ENCODE results near the gene ASIC2.
A peak's percentile ranks its signal among the peaks of the same experiment; 100 is the strongest.

ASIC2 gene

DNA sequence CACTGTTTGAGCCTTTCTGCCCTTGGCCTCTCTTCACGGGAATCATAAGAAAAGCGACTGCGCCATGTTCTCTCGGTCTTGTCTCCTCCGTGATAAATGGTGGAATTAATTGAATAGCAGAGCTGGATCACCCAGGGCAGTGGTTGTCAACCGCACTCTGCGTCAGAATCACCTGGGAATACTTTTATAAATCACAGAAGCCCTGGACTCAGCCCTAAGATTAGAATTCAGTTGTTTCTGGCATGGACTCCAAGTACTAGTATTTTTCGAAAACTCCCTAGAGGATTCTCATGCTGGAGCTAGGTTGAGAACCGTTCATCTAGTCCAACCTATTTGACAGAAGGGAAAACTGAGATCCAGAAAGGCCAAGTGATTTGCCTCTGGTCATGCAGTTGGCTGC, 237.3 kb downstream of the ASIC2 start:
- no peak for DNase-seq

DNA sequence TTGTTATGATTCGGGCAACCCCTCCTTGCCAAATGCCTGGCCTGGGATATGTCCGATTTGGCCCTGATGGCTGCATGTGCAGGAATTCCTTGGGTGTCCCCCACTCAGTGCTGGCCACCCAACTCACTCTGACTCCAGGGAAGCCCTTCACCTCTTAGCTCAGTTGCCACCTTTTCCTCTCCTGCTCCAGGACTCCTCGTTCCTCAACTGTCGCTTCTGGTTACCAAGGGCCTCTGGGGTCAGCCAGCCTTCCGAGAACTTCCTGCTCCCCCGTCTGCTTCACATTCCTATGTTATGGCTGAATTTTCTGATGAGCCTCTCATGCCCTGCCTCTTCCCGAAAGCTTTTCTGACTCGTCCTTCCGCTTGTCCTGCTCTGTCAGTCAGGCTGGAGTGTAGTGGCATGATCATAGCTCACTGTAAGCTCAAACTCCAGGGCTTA, 237.9 kb downstream of the ASIC2 start:
- no peak for DNase-seq

DNA sequence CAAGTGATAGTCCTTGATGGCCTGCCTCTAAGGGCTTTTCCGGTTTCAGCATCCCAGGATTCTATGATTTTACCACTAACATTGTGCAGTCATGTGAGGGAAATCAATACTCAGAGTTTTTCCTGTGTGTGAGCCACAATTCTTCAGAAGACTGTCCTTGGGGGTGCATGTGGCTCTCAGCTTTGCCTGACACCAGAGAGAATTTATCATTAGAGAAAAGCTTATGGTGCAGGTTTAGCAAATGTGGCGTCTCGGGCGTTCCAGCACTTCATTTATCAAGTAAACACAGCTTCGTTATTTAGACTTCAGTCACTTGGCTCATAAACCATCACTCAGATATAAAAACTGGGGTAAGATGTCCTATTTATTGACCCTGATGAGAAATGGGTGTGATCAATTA, 238.7 kb downstream of the ASIC2 start:
- DNase-seq, result no peak

DNA sequence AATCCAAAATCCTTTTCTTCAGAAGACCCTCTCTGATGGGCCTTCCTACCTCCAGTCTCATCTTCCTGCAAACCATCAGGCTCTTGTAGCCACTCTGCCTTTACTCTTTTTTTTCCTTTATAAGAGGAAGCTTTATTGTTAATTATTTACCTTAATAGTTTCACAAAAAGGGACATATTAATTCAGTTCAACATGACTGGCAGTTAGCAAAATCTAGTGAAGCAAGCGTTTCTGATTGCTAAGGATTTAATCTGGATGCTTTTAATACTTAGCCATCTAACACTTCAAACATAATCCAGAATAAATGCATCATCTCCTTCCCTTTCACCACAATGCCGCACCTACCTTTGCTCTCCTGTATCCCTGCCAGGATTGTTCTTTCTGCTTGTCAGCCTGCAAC, 239.4 kb downstream of the ASIC2 start:
- DNase-seq, result no peak

DNA sequence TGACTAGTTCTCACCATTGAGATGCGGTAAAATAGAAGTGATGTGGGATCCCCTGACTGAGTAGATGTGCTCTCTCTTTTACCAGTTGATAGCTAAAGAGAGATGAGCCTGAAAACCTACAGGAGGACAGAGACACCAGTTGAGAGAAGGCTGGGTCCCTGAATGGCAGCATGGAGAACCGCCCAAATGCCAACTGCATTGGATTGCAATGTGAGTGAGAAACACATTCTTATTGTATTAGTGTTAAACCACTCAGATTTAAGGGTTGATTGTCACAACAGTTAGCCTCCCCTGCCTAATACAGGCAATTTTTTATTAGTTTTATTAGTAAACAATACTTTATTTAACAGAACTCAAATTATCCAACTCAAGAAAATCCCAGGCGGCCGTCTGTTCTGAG, 240.2 kb downstream of the ASIC2 start:
- DNase-seq, result no peak

DNA sequence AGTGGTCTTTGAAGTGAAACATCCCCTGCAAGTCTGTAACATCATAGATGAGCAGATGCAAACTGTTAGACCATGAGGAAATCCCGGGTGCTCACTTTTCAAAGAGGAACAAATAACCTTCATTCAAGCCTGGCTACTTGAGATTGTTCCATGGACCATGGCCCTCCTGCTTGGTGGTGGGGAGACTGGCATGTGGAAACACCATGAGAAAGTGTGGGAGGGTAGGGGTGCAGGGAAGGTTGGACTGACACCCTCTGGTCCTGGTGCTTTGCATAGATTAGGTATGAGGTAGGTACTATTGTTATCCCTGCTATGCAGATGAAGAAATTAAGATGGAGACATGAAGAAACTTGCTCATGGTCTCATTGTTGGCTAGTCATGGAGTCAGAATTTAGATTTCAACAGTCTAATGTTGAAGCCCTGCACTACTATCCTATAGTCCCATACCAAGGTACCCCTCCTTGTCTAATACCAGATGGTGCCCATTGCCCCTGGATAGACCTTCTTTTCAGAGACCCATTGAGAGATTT, 242.4 kb downstream of the ASIC2 start:
- DNase-seq, result no peak

DNA sequence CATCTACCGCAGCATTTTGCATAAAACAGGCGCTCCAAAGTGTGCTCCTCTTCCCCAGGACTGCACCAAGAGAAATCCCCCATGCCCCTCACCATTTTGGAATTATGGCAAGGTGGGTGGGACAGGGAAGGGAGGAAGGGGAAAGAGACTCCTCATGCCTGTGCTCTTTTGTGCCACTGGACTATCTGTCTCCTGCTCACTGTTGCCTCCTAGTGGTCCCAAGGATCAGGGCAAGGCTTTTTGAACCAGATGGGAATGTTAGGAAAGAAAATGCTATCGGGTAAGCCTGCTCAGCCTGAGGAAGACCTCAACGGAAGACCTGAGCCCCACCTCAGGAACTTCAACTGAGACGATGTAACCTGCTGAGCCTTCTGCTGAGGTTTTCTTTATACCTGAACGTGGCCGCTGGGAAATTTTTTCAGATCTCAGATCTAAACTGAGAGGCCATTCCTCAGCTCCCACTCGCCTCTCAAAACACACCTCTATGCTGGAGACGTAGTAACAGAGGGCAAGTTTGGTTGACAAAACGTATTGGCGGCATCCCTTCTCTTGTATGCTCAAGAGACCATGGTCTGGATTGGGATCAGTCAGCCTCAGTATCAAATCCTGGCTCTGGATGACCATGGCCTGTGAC, 243.2 kb downstream of the ASIC2 start:
- DNase-seq, result peak; percentile 32

DNA sequence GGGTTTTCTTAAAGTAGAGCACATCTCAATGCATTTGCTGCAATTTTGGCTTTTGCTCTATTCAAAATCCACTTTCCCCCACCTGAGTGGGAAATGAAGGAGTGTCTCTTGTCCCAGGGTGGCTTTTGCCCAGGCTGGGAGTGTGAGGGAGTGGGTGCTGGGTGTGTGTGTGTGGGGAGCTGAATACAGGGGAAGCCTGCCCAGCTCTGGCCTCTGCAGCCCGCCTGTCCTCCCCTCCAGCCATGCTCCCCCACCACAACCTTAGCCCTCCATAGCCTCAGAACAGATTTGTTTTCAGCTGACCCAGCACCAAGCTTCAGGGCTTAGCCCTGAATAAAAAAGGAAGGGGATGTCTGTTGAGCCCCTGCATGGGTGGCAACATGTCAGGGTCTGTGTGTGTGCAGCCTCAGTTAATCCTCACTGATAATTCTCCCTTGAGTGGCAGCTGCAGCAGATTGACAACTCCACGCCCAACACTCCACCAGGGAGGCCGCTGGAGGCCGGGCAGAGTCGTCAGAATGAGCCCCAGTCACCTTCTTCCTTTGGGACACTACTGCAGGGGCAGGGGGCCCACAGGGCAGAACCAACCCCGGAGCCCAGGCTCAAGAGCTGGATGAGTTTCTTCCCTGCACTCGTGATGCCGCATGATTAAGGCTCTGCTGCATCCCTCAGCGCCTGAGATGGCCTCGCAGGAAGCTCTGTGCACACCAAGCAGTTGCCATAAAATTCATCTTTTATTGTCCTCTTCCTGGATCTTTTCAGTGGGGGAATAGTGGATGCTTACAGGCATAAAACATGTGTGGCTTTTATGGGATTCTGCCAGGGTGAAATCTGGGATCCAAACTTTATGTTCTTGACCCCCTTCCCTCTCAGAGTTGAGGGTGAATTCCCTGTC, 246.5 kb downstream of the ASIC2 start:
- DNase-seq, result no peak

DNA sequence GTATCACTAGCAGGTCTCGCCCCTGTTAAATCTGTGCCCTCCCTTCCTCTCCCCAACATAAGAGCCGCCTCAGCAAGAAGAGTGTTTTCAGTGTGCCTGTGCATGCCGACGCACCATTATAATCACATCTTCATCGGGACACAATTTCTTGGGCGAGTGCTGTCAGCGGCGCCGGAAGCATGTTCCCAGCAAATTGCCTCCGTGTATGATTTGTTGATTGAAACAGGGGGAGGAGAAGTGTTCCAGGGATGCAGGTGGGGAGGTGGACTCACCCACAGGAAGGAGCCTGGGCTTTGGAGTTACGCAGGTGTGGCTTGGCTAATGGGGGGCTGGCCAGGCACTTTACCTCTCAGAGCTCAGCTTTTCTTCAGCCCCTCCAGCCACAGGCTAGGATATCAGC, 247.9 kb downstream of the ASIC2 start:
- DNase-seq, result no peak

DNA sequence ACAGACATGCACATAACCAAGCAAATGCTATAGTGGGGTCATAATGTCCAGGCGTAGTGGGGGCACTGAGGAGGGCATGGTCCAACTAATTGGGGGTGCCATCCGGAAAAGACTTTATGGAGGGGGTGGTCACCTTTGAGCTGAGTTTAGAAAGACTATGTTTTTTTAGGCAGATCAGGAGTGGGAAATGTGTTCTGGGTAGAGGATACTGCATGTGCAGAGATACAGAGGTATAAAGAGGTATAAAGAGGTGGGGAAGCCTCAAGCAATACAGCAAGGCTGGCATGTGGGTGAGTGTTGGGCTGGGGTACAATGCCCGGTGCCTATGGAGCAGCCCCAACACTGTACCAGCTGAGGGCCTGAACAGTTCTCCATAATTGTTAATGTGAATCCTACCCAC, 248.3 kb downstream of the ASIC2 start:
- DNase-seq, result no peak

DNA sequence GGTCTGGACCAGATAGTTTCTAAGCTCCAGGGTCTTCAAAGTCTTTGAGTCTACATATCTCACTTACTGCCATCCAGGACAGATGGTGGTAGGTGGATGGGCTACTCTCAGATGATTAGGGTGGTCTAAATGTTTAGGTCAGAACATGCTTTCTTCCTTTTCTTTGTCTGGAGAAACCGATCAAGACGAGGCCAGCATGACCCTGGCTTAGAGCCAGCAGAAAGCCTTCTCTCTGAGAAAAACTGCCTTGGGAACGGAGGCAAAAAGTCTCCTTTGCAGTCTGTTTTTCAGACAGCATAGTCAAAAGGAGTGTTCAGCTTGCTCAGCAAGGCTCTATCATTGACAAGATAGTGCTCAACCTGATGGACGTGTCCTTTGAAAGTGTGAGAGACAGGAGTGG, 252.6 kb downstream of the ASIC2 start:
- no peak for DNase-seq

DNA sequence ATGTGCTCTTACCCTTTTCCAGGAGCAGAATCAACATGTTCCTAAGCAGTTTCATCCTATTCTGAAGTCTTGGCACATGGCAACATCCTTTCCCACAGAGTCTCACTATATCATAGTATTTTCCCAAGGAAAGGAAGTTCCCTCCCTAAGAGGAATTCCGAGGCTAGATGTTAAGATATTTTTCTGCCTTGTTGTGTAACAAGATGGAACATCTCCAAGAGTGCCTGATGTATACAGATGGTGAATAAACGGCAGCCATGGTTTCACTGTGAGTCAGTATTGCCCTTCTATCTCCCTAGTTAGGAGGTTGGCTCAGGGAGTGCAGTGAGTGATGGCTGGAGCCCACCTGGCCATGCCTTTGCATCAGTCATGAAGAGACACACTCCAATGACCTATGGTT, 253.2 kb downstream of the ASIC2 start:
- DNase-seq, result no peak

DNA sequence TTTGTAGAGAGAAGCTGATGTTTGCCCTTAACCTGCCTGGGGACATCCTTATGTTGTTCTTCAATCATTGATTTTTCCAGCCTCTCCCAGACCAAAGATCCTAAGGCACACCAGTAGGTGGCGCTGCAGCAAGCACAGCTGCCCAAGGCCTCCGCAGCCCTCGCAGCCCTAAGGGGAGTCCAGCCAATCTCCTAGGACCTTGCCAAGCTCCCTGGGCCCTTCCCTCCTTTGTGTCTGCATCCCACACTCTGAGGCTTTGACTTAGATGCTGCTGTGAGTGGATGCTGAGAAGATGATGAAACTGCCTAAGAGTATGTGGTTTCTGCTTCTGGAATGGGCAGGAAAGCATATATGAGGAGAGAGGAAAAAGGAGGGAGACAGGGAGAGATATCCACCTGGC, 254.4 kb downstream of the ASIC2 start:
- DNase-seq, result peak; percentile 15

DNA sequence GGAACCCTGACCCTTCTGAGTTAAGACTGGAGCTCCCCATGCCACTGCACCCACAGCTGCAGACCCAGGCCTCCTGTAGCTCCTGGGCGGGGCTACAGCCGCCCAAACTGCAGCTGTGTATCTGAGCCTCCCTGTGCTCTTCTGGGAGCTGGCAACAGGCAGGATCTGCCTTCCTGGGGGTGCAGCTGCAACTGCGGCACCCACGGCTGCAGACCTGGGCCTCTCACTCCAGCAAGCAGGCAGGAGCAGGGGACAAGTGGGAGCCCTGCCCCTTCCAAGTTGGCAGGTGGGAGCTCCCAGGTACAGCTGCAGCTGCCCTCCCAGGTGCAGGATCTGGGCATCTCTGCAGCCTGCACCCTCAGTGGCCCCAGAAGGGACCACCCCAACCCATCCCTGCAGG, 259.9 kb downstream of the ASIC2 start:
- no peak for DNase-seq

DNA sequence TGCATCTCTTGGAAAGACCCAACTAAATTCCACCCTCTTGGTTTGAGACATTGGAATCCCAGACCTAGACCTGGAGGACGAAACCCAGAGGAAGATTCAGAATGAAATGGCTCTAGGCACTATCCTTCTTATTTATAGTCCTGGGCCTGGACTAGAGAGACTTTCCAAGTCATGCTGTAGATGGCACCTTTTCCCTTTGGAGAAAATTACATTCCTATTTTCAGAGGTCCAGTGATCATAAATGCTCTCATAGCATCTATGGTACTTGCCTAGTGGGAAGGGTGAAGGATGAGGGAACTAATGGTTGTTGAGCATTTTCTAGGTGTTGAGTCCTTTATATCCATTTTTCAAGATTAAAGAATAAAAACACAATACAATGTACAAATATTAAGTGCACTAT, 264.3 kb downstream of the ASIC2 start:
- no peak for DNase-seq

DNA sequence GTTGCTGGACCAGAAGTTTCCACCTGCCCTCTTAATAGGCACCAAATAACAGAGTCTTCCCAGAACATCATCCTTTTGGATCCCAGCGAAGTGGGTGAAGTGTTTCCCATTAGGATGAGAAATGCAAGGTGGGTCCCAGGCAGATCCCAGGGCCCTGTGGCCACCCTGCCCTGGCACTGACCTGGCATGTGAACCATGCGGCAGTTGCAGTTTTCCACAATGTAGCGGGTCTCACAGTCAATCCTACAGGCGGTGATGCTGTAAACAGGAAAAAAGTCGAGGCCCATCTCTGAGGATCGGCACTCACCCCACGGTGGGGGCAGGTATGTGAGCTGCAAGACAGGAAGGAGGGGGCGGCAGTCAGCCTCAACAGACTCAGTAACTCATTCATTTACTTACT, 265.0 kb downstream of the ASIC2 start:
- DNase-seq, result no peak

DNA sequence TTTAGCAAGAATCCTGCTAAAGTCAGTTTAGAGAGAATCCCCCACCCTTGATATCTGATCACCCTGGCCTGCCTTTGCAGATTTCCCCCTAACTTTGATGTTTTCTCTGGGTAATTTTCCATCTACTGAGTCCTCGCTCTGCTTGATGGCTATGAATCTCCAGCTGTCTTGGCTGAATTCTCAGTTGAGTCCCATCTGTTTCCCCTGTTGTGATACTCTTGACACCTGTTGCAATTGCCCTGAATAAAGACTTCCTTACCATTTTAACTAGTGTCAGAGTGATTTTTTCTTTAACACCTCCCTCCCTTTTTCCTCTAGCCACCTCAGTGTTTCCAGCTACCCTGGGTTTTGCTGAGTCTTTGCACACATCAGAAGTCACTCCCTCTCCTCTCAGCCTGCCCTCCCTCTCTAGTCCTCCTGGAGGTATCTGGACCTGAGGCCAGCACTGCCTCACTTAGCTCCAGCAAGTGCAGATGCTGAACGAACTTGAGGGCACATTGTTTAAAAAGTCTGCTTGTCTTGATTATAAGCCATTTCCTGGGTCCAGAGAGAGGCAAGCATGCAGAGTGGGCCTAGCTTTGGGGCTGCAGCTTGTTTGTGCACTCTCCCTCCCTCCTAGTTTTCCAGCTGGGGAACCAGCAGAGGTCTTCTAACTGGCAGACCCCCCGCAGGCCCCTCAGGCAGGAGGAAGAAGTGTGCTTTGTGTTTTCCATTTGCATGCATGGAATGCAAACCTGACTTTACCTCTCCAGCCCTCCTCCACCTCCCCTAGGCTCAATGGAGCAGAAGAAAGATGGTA, 268.2 kb downstream of the ASIC2 start:
- DNase-seq, result no peak

DNA sequence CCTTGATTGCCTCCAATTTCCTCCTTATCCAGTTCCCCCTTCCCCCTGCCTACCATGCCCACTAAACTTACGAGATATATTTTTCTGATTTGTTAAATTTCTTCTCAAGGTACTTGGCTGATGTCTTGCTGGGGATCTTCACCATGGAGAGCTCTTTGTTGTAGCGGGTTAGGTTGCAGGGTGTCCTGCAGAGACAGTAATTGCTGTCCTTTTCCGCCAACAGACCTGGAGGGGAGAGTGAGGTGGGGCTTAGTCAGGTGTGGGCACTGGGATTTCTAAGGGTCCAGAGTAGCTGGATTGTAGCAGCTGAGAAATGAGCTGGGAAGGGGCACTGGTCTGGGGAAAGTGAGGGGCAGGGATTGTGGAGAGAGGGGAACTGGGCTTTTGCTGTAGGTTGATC, 269.3 kb downstream of the ASIC2 start:
- DNase-seq, result no peak

DNA sequence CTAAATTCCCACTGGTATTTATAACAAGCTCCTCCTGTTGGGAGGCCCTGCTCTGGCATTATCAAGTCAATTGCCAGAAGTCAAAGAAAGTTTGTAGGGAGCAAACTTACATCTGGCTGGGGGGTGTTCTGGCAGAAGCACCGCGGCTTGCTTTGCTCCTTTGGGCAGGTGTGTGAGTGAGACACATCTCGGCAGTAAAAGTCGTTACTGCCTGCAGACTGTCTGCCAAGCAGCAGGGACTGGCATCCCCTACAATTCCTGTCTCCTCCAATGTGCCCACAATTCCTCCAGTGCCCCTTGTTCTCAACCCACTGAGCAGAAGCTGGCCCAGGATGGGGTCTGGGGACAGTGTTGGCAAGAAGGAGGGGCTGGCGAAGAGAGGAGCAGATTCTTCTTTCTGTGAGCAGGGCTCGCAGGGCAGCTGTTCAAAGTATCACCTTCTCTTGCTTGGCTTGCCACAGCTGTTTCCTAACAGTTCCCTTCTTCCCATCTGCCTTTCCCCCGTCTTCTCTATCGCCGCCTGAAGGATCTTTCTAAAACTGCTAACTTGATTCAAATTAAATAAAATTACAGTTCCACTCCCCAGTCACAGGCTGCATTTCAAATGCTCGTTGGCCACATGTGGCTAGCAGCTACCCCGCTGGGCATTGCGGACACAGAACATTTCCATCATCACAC, 271.2 kb downstream of the ASIC2 start:
- DNase-seq, result no peak

DNA sequence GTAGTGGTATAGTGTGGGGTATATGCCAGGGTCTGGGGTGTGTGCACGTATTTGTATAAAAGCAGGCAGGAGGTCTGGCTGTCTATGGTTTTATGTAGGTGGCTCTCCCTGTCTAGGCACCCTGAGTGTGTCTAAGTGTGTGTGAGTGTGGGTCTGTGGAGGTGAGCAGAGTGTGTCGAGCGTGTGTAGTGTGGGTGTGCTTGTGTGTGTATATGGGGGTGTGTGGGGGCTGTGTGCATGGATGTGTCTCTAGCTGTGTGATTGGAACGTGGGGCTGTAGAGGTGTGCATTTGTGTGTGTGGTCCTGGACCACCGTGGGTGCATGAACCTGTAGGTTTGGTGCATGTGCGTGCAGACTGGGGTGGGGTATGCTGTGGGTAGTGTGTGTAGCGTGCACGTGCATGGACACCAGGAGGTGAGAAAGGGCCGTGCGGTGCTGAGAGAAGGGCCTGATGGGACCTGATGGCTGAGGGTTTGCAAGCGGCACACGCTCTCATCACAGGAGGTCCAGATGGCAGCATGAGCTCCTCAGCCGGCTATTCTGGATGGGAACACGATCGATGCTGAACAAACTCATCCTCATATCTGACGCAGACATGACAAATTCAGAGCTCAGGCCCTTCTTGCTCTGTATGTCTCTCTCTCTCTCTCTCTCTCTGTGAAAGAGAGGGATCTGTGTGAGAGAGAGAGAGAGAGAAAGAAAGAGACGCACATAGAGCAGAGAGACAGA, 273.8 kb downstream of the ASIC2 start:
- DNase-seq, result no peak

DNA sequence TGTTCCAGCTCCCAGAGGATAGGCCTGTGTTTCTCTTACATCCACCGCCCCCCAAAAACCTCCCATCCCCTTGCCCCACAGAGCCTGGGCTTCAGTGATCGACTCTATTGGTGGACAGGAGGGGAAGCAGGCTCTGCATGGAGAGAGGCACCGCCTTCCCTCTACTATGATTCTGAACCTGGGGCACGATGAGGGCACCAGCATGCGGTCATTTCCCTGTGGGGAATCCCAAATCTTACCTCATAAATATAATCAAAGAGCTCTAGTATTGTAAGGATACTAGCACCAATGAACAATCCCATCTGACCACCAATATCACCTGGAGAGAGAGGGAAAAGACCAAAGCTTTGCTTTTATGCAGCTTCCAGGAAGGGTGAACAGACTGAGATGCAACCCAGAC, 275.7 kb downstream of the ASIC2 start:
- no peak for DNase-seq

DNA sequence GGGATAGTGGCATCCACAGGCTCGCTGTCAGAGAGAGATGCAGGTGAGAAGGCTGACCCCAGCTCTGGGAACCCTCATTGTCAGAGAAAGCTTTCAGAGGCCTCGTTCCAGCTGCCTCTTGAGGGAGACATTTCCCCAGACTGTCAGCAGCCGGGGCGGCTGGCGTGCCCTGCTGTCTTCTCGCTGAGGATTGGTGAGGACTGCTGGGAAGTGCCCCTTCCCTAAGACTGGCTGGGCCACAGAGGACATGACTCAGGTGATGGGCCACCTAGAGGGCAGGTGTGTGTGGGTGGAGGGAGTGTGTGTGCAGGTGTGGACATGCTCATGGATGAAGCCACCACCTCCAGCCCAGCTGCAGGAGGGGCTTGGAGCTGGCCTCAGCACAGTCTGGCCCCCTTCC, 276.2 kb downstream of the ASIC2 start:
- no peak for DNase-seq

Measured in NCI-H2029 (cell line).